HepG2 (cell line): ENCODE results near the gene GGT7. TPM values are rescaled to one million over a fixed set of nuclear protein-coding genes. Genes with fewer than 3 reads are reported as not detected.

ENCODE experiments used
- ARHGAP35 ChIP-seq: sonication (generic); formaldehyde crosslinking; IDR thresholded peaks from 2 replicates; pipeline ENCODE4 v1.9.0; 2022; ENCODE audit warnings: mild to moderate bottlenecking, inconsistent platforms, moderate library complexity, missing genetic modification reagents, borderline replicate concordance
- E2F1 ChIP-seq: sonication (generic); formaldehyde crosslinking; IDR thresholded peaks from 2 replicates; pipeline ENCODE4 v1.5.0; 2020; ENCODE audit warnings: missing genetic modification reagents
- ETS1 ChIP-seq: sonication (generic); formaldehyde crosslinking; IDR thresholded peaks from 2 replicates; pipeline ENCODE4 v1.4.0; 2020; ENCODE audit warnings: missing genetic modification reagents
- FLYWCH1 ChIP-seq: sonication (generic); formaldehyde crosslinking; IDR thresholded peaks from 2 replicates; pipeline ENCODE4 v1.8.1; 2023; ENCODE audit warnings: mild to moderate bottlenecking, missing genetic modification reagents
- KMT2B ChIP-seq: IDR thresholded peaks from 2 replicates; pipeline ENCODE4 v1.6.1; 2016; ENCODE audit warnings: missing genetic modification reagents, missing compliant biosample characterization
- RARG ChIP-seq: sonication (generic); formaldehyde crosslinking; IDR thresholded peaks from 2 replicates; pipeline ENCODE4 v1.4.0; 2020; ENCODE audit warnings: low read depth, mild to moderate bottlenecking, missing genetic modification reagents
- SATB2 ChIP-seq: sonication (generic); formaldehyde crosslinking; IDR thresholded peaks from 2 replicates; pipeline ENCODE4 v1.5.0; 2020; ENCODE audit warnings: missing genetic modification reagents
- TBL1XR1 ChIP-seq: fragments of 150-350 bp; IDR thresholded peaks from 2 replicates; pipeline ENCODE4 v1.6.1; 2014; ENCODE audit warnings: borderline replicate concordance, low read length; ENCODE audit not compliant: partially characterized antibody
- TFE3 ChIP-seq: IDR thresholded peaks from 2 replicates; pipeline ENCODE4 v1.6.1; 2016
- TMF1 ChIP-seq: sonication (generic); formaldehyde crosslinking; IDR thresholded peaks from 2 replicates; pipeline ENCODE4 v1.8.1; 2022; ENCODE audit warnings: low read depth, missing genetic modification reagents
- TOE1 ChIP-seq: sonication (generic); formaldehyde crosslinking; IDR thresholded peaks from 2 replicates; pipeline ENCODE4 v1.4.0; 2020; ENCODE audit warnings: mild to moderate bottlenecking, missing genetic modification reagents
- TSC22D2 ChIP-seq: sonication (generic); formaldehyde crosslinking; IDR thresholded peaks from 2 replicates; pipeline ENCODE4 v1.5.1; 2020; ENCODE audit warnings: missing genetic modification reagents, mild to moderate bottlenecking, borderline replicate concordance
- ZNF264 ChIP-seq: sonication (generic); formaldehyde crosslinking; IDR thresholded peaks from 2 replicates; pipeline ENCODE4 v1.4.0; 2020; ENCODE audit warnings: missing genetic modification reagents
- ZNF484 ChIP-seq: sonication (generic); formaldehyde crosslinking; IDR thresholded peaks from 2 replicates; pipeline ENCODE4 v1.5.1; 2020; ENCODE audit warnings: mild to moderate bottlenecking, low read depth, missing genetic modification reagents, borderline replicate concordance
- ZNF639 ChIP-seq: conservative IDR thresholded peaks from 2 replicates; pipeline ENCODE4 v1.6.1; 2018; ENCODE audit warnings: missing genetic modification reagents
- ZNF687 ChIP-seq: sonication (generic); formaldehyde crosslinking; IDR thresholded peaks from 2 replicates; pipeline ENCODE4 v1.5.1; 2020; ENCODE audit warnings: mild to moderate bottlenecking, missing genetic modification reagents, moderate library complexity
- ZNF746 ChIP-seq: sonication (generic); formaldehyde crosslinking; IDR thresholded peaks from 2 replicates; pipeline ENCODE4 v1.8.0; 2022; ENCODE audit warnings: mild to moderate bottlenecking, missing genetic modification reagents
- ZNF790 ChIP-seq: sonication (generic); formaldehyde crosslinking; IDR thresholded peaks from 2 replicates; pipeline ENCODE4 v1.8.0; 2022; ENCODE audit warnings: missing genetic modification reagents, mild to moderate bottlenecking, borderline replicate concordance
- ZSCAN30 ChIP-seq: sonication (generic); formaldehyde crosslinking; IDR thresholded peaks from 2 replicates; pipeline ENCODE4 v1.5.0; 2020; ENCODE audit warnings: mild to moderate bottlenecking, missing genetic modification reagents
- polyA plus RNA-seq, 8 experiments: library from polyadenylated mRNA; depleted of rRNA in 3 of 8; stranded (reverse) in 7 of 8; unstranded in 1 of 8; fragments of >200 nt; fragmentation: Illumina TruSeq in 4 of 8; extraction: Trizol in 4 of 8; gene quantifications; 2 replicates each; pipeline versions ENCODE4 v1.2.1 to v1.2.3, GENCODE V29; 2011 to 2016; ENCODE audit warnings: low read depth in 4 of 8, missing spikeins in 1 of 8, mixed read lengths in 1 of 8; ENCODE audit not compliant: insufficient read depth in 1 of 8
- total RNA-seq, 5 experiments: library from RNA; depleted of rRNA; stranded (reverse); fragments of >200 nt; fragmentation: Illumina TruSeq; extraction: Trizol; gene quantifications; 2 replicates each; pipeline ENCODE4 v1.2.3, GENCODE V29; 2016; ENCODE audit warnings: low read depth in 1 of 5

The GGT7 gene
- total and polyA plus RNA-seq, 2 of the 13 experiments (the other 11 are each of a cell fraction or from before 2014, with no cell fraction given): 6.6 to 23.0 TPM

GRCh38 chr20:34876406-34877282 lies 4.0 kb upstream of the GGT7 start, which contains the start of gene ACSS2 (continued):
- TF ChIP-seq TMF1 (CRISPR knock-in tag): peak; percentile 72; the same call in 1 of the 2 replicates
- TF ChIP-seq ZNF687: peak; percentile 85
- 0 out of 2 replicates have a peak, but pooled peaks have one; percentile 70 for TF ChIP-seq FLYWCH1
- TF ChIP-seq ZNF639 (CRISPR knock-in tag): no peak
- no peak for TF ChIP-seq ETS1 (CRISPR knock-in tag)
- TF ChIP-seq SATB2 (CRISPR knock-in tag): peak; percentile 32; the same call in 1 of the 2 replicates
- TF ChIP-seq ARHGAP35 (CRISPR knock-in tag): 0 out of 2 replicates have a peak, but pooled peaks have one; percentile 30
- TF ChIP-seq ZNF790 (CRISPR knock-in tag): peak; percentile 91
- TF ChIP-seq ZSCAN30 (CRISPR knock-in tag): 0 out of 2 replicates have a peak, but pooled peaks have one; percentile 42
- no peak for TF ChIP-seq ZNF484 (CRISPR knock-in tag)
- no peak for TF ChIP-seq TOE1
- peak; percentile 34; the same call in 1 of the 2 replicates for TF ChIP-seq KMT2B (CRISPR knock-in tag)
- TF ChIP-seq ZNF264 (CRISPR knock-in tag): 0 out of 2 replicates have a peak, but pooled peaks have one; percentile 68
- peak; percentile 56; the same call in 1 of the 2 replicates for TF ChIP-seq TSC22D2
- TF ChIP-seq RARG (CRISPR knock-in tag): 0 out of 2 replicates have a peak, but pooled peaks have one; percentile 89
- no peak for TF ChIP-seq ZNF746
- TF ChIP-seq E2F1 (CRISPR knock-in tag): 0 out of 2 replicates have a peak, but pooled peaks have one; percentile 30
- no peak for TF ChIP-seq TFE3 (CRISPR knock-in tag)
- TF ChIP-seq TBL1XR1: peak; percentile 2
